K562 (cell line): Measurements from ENCODE around the gene HMGCL. TPM values are rescaled to one million over a fixed set of nuclear protein-coding genes. Genes with fewer than 3 reads are reported as not detected.

ENCODE experiments used
- COPS2 ChIP-seq: fragments of 450-650 bp; conservative IDR thresholded peaks from 2 replicates; pipeline ENCODE4 v1.6.1; 2016; ENCODE audit warnings: mild to moderate bottlenecking, moderate library complexity
- FOXJ3 ChIP-seq: sonication (generic); formaldehyde crosslinking; IDR thresholded peaks from 2 replicates; pipeline ENCODE4 v1.4.0; 2020; ENCODE audit warnings: mild to moderate bottlenecking, missing genetic modification reagents
- GATA2 ChIP-seq: sonication (generic); formaldehyde crosslinking; IDR thresholded peaks from 2 replicates; pipeline ENCODE4 v1.4.0; 2020; ENCODE audit warnings: mild to moderate bottlenecking, missing genetic modification reagents
- GTF2E2 ChIP-seq: fragments of 200-800 bp; sonication (Bioruptor generic); IDR thresholded peaks from 2 replicates; pipeline ENCODE4 v1.6.1; 2016; ENCODE audit warnings: missing genetic modification characterization, missing compliant biosample characterization
- JUNB ChIP-seq: fragments of 450-650 bp; formaldehyde crosslinking; conservative IDR thresholded peaks from 2 replicates; pipeline ENCODE4 v1.4.0; 2020; ENCODE audit warnings: mild to moderate bottlenecking
- PTRF ChIP-seq: fragments of 450-650 bp; IDR thresholded peaks from 2 replicates; pipeline ENCODE4 v1.6.1; 2016; ENCODE audit warnings: mild to moderate bottlenecking, missing genetic modification characterization, missing compliant biosample characterization
- TCF3 ChIP-seq: sonication (generic); formaldehyde crosslinking; IDR thresholded peaks from 2 replicates; pipeline ENCODE4 v1.4.0; 2020; ENCODE audit warnings: mild to moderate bottlenecking, missing genetic modification reagents
- ZNF561 ChIP-seq: fragments of 450-650 bp; formaldehyde crosslinking; conservative IDR thresholded peaks from 2 replicates; pipeline ENCODE4 v1.4.0; 2020; ENCODE audit warnings: mild to moderate bottlenecking, moderate library complexity
- polyA plus RNA-seq, 8 experiments: library from polyadenylated mRNA; depleted of rRNA in 4 of 8; stranded (reverse) in 5 of 8; unstranded in 3 of 8; fragments of >200 nt; fragmentation: Nextera tagmentation in 2 of 8; fragmentation: Illumina TruSeq in 1 of 8; extraction: Ambion mirVana in 2 of 8; extraction: Trizol in 1 of 8; gene quantifications; 2 replicates each; pipeline versions ENCODE4 v1.2.1 to v1.2.3, GENCODE V29; 2011 to 2014; ENCODE audit warnings: inconsistent platforms in 1 of 8, missing spikeins in 1 of 8
- total RNA-seq, 7 experiments: library from RNA; depleted of rRNA in 6 of 7; stranded (reverse); fragments of >200 nt in 6 of 7; fragmentation: Illumina TruSeq in 2 of 7; extraction: Trizol in 2 of 7; gene quantifications; 2 replicates each; pipeline versions ENCODE4 v1.2.1 to v1.2.3, GENCODE V29; 2011 to 2021; ENCODE audit warnings: low replicate concordance in 1 of 7
- TF ChIP-seq, protein P1 (sequence below): sonication (generic); formaldehyde crosslinking; IDR thresholded peaks from 2 replicates; pipeline ENCODE4 v1.8.0; 2022; ENCODE audit warnings: missing genetic modification reagents, mild to moderate bottlenecking, moderate library complexity, borderline replicate concordance
- TF ChIP-seq, protein P2 (sequence below): fragments of 250-450 bp; sonication (Bioruptor Pico); IDR thresholded peaks from 2 replicates; pipeline ENCODE4 v1.5.0; 2020; ENCODE audit warnings: mild to moderate bottlenecking, borderline replicate concordance
- TF ChIP-seq, protein P3 (sequence below): fragments of 250-450 bp; sonication (Bioruptor Pico); IDR thresholded peaks from 2 replicates; pipeline ENCODE4 v1.4.0; 2020; ENCODE audit warnings: mild to moderate bottlenecking, moderate library complexity
- TF ChIP-seq, protein P4 (sequence below): fragments of 450-650 bp; IDR thresholded peaks from 2 replicates; pipeline ENCODE4 v1.6.1; 2018; ENCODE audit warnings: mild to moderate bottlenecking, low read depth; ENCODE audit not compliant: partially characterized antibody
- TF ChIP-seq, protein P5 (sequence below), 2 experiments: fragments of 200-800 bp in 1 of 2; sonication (Bioruptor generic) in 1 of 2; sonication (generic) in 1 of 2; formaldehyde crosslinking in 1 of 2; IDR thresholded peaks in 1 of 2; conservative IDR thresholded peaks in 1 of 2; 2 replicates each; pipeline versions ENCODE4 v1.5.0 to v1.6.1; 2016 to 2020; ENCODE audit warnings: missing compliant biosample characterization in 1 of 2, missing genetic modification characterization in 1 of 2, missing genetic modification reagents in 1 of 2
- TF ChIP-seq, protein P6 (sequence below): IDR thresholded peaks from 2 replicates; pipeline ENCODE4 v1.6.1; 2012; ENCODE audit warnings: low read depth, low read length, improper control_type of control experiment, borderline replicate concordance
- TF ChIP-seq, protein P7 (sequence below): sonication (generic); IDR thresholded peaks from 2 replicates; pipeline ENCODE4 v1.6.1; 2016

Gene HMGCL
- total and polyA plus RNA-seq, 9 of the 15 experiments (the other 6 are each of a cell fraction or from before 2014, with no cell fraction given) = 18.0 to 82.2 (median 24.2) TPM

DNA sequence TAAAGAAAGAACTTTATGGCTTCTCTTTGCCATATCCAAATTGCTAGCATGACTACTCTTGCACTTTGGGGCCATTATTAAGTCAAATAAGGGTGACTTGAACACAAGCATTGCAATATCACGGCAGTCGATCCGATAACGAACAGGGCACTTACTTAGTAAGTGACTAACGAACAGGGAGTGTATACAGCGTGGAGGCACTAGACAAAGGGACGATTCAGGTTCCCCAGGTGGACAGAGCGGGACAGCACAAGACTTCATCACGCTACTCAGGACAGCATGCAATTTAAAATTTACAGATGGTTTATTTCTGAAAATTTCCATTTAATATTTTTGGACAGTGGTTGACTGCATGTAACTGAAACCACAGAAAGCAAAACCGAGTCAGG is 52.4 kb downstream of the HMGCL start (continued):
- no peak for TF ChIP-seq GATA2 (CRISPR knock-in tag)
- TF ChIP-seq, protein P1, sequence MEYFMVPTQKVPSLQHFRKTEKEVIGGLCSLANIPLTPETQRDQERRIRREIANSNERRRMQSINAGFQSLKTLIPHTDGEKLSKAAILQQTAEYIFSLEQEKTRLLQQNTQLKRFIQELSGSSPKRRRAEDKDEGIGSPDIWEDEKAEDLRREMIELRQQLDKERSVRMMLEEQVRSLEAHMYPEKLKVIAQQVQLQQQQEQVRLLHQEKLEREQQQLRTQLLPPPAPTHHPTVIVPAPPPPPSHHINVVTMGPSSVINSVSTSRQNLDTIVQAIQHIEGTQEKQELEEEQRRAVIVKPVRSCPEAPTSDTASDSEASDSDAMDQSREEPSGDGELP (CRISPR knock-in tag) = no peak
- TF ChIP-seq COPS2 = no peak
- no peak for TF ChIP-seq JUNB
- no peak for TF ChIP-seq FOXJ3
- TF ChIP-seq GTF2E2 (tag) = no peak
- TF ChIP-seq, protein P2, sequence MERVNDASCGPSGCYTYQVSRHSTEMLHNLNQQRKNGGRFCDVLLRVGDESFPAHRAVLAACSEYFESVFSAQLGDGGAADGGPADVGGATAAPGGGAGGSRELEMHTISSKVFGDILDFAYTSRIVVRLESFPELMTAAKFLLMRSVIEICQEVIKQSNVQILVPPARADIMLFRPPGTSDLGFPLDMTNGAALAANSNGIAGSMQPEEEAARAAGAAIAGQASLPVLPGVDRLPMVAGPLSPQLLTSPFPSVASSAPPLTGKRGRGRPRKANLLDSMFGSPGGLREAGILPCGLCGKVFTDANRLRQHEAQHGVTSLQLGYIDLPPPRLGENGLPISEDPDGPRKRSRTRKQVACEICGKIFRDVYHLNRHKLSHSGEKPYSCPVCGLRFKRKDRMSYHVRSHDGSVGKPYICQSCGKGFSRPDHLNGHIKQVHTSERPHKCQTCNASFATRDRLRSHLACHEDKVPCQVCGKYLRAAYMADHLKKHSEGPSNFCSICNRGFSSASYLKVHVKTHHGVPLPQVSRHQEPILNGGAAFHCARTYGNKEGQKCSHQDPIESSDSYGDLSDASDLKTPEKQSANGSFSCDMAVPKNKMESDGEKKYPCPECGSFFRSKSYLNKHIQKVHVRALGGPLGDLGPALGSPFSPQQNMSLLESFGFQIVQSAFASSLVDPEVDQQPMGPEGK (CRISPR knock-in tag) = no peak
- TF ChIP-seq, protein P3, sequence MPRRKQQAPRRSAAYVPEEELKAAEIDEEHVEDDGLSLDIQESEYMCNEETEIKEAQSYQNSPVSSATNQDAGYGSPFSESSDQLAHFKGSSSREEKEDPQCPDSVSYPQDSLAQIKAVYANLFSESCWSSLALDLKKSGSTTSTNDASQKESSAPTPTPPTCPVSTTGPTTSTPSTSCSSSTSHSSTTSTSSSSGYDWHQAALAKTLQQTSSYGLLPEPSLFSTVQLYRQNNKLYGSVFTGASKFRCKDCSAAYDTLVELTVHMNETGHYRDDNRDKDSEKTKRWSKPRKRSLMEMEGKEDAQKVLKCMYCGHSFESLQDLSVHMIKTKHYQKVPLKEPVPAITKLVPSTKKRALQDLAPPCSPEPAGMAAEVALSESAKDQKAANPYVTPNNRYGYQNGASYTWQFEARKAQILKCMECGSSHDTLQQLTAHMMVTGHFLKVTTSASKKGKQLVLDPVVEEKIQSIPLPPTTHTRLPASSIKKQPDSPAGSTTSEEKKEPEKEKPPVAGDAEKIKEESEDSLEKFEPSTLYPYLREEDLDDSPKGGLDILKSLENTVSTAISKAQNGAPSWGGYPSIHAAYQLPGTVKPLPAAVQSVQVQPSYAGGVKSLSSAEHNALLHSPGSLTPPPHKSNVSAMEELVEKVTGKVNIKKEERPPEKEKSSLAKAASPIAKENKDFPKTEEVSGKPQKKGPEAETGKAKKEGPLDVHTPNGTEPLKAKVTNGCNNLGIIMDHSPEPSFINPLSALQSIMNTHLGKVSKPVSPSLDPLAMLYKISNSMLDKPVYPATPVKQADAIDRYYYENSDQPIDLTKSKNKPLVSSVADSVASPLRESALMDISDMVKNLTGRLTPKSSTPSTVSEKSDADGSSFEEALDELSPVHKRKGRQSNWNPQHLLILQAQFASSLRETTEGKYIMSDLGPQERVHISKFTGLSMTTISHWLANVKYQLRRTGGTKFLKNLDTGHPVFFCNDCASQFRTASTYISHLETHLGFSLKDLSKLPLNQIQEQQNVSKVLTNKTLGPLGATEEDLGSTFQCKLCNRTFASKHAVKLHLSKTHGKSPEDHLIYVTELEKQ (CRISPR knock-in tag) = no peak
- no peak for TF ChIP-seq TCF3 (CRISPR knock-in tag)
- TF ChIP-seq, protein P4, sequence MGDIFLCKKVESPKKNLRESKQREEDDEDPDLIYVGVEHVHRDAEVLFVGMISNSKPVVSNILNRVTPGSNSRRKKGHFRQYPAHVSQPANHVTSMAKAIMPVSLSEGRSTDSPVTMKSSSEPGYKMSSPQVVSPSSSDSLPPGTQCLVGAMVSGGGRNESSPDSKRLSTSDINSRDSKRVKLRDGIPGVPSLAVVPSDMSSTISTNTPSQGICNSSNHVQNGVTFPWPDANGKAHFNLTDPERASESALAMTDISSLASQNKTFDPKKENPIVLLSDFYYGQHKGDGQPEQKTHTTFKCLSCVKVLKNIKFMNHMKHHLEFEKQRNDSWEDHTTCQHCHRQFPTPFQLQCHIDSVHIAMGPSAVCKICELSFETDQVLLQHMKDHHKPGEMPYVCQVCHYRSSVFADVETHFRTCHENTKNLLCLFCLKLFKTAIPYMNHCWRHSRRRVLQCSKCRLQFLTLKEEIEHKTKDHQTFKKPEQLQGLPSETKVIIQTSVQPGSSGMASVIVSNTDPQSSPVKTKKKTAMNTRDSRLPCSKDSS = no peak
- no peak for TF ChIP-seq ZNF561 (CRISPR knock-in tag)
- TF ChIP-seq, protein P5, sequence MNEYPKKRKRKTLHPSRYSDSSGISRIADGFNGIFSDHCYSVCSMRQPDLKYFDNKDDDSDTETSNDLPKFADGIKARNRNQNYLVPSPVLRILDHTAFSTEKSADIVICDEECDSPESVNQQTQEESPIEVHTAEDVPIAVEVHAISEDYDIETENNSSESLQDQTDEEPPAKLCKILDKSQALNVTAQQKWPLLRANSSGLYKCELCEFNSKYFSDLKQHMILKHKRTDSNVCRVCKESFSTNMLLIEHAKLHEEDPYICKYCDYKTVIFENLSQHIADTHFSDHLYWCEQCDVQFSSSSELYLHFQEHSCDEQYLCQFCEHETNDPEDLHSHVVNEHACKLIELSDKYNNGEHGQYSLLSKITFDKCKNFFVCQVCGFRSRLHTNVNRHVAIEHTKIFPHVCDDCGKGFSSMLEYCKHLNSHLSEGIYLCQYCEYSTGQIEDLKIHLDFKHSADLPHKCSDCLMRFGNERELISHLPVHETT (CRISPR knock-in tag; conservative IDR thresholded peaks at IDR 0.05 in 1 of 2, IDR thresholded peaks at IDR 0.05 in 1 of 2) = no peak
- TF ChIP-seq, protein P6, sequence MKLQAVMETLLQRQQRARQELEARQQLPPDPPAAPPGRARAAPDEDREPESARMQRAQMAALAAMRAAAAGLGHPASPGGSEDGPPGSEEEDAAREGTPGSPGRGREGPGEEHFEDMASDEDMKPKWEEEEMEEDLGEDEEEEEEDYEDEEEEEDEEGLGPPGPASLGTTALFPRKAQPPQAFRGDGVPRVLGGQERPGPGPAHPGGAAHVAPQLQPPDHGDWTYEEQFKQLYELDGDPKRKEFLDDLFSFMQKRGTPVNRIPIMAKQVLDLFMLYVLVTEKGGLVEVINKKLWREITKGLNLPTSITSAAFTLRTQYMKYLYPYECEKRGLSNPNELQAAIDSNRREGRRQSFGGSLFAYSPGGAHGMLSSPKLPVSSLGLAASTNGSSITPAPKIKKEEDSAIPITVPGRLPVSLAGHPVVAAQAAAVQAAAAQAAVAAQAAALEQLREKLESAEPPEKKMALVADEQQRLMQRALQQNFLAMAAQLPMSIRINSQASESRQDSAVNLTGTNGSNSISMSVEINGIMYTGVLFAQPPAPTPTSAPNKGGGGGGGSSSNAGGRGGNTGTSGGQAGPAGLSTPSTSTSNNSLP = 0 out of 2 replicates have a peak, but pooled peaks have one; percentile 10
- TF ChIP-seq, protein P7, sequence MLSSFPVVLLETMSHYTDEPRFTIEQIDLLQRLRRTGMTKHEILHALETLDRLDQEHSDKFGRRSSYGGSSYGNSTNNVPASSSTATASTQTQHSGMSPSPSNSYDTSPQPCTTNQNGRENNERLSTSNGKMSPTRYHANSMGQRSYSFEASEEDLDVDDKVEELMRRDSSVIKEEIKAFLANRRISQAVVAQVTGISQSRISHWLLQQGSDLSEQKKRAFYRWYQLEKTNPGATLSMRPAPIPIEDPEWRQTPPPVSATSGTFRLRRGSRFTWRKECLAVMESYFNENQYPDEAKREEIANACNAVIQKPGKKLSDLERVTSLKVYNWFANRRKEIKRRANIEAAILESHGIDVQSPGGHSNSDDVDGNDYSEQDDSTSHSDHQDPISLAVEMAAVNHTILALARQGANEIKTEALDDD = peak; percentile 92
- TF ChIP-seq PTRF (tag) = no peak
